SK-N-SH (cell line): Measurements from ENCODE around the gene WIPF2. TPM values are rescaled to one million over a fixed set of nuclear protein-coding genes. Genes with fewer than 3 reads are reported as not detected.

Experiments used
- CTCF ChIA-PET: fragments of 300-600, 350-600 bp; formaldehyde crosslinking; extraction: SDS; loops from one replicate; lab custom pipeline; 2021; lab: Yijun Ruan, JAX
- POLR2A ChIA-PET: fragments of 350-600 bp; sonication (Branson Sonifier 250); formaldehyde crosslinking; extraction: SDS; loops from one replicate; lab custom pipeline; 2020; ENCODE audit warnings: antibody characterized with exemption, inconsistent platforms; lab: Yijun Ruan, JAX
- DNase-seq: peaks from one replicate; pipeline ENCODE4 v3.0.0; 2012
- H2AFZ ChIP-seq: fragments of 200-600 bp; sonication (generic); 2 replicates; pipeline ENCODE4 v1.8.1; 2016; ENCODE audit warnings: antibody characterized with exemption, mild to moderate bottlenecking, low read depth
- H3F3A ChIP-seq: fragments of 200-600 bp; sonication (generic); replicated peaks from 2 replicates; pipeline ENCODE3; 2016; ENCODE audit warnings: antibody characterized with exemption, mild to moderate bottlenecking; ENCODE audit not compliant: insufficient read depth
- H3K27ac ChIP-seq, 2 experiments: fragments of 200-500 bp in 1 of 2; fragments of 200-600 bp in 1 of 2; sonication (Bioruptor generic) in 1 of 2; sonication (generic), shearing (Covaris generic) in 1 of 2; 2 replicates each; pipeline versions ENCODE4 v1.5.1 to v1.6.1; 2014 to 2016; ENCODE audit warnings: low read depth in 2 of 2, inconsistent platforms in 1 of 2, low read length in 1 of 2, mild to moderate bottlenecking in 1 of 2, mixed read lengths in 1 of 2
- H3K27me3 ChIP-seq: fragments of 200-600 bp; sonication (generic), shearing (Covaris generic); 2 replicates; pipeline ENCODE4 v1.6.1; 2016; ENCODE audit warnings: mixed run types; ENCODE audit not compliant: insufficient read depth
- H3K36me3 ChIP-seq, 2 experiments: fragments of 200-500 bp in 1 of 2; fragments of 200-600 bp in 1 of 2; sonication (Bioruptor generic) in 1 of 2; sonication (generic) in 1 of 2; replicated peaks in 1 of 2; 2 replicates each; pipeline versions ENCODE3 to v1.5.1; 2014 to 2016; ENCODE audit warnings: low read length in 1 of 2, mild to moderate bottlenecking in 1 of 2; ENCODE audit not compliant: insufficient read depth in 2 of 2, control insufficient read depth in 1 of 2
- H3K4me1 ChIP-seq, 2 experiments: fragments of 200-500 bp in 1 of 2; fragments of 200-600 bp in 1 of 2; sonication (Bioruptor generic) in 1 of 2; sonication (generic), shearing (Covaris generic) in 1 of 2; 2 replicates each; pipeline versions ENCODE4 v1.5.1 to v1.6.1; 2014 to 2016; ENCODE audit warnings: low read depth in 1 of 2, low read length in 1 of 2, mixed run types in 1 of 2; ENCODE audit not compliant: insufficient read depth in 2 of 2, control insufficient read depth in 1 of 2
- H3K4me2 ChIP-seq: fragments of 200-600 bp; sonication (generic), shearing (Covaris generic); 2 replicates; pipeline ENCODE4 v1.6.1; 2017; ENCODE audit warnings: mixed run types
- H3K4me3 ChIP-seq, 2 experiments: fragments of 200-500 bp in 1 of 2; fragments of 200-600 bp in 1 of 2; sonication (Bioruptor generic) in 1 of 2; sonication (generic), shearing (Covaris generic) in 1 of 2; 2 replicates each; pipeline versions ENCODE4 v1.5.1 to v1.8.1; 2014 to 2016; ENCODE audit warnings: low read depth in 2 of 2, inconsistent platforms in 1 of 2, low read length in 1 of 2, mild to moderate bottlenecking in 1 of 2, mixed read lengths in 1 of 2, moderate library complexity in 1 of 2
- H3K79me2 ChIP-seq: fragments of 200-600 bp; sonication (generic); 2 replicates; pipeline ENCODE4 v1.8.1; 2017; ENCODE audit warnings: mild to moderate bottlenecking; ENCODE audit not compliant: insufficient read depth
- H3K9ac ChIP-seq: fragments of 200-600 bp; sonication (generic); 2 replicates; pipeline ENCODE4 v1.6.1; 2017; ENCODE audit warnings: mixed run types
- H3K9me2 ChIP-seq: fragments of 200-600 bp; sonication (generic); 2 replicates; pipeline ENCODE4 v1.6.1; 2017; ENCODE audit warnings: mixed run types
- H3K9me3 ChIP-seq: fragments of 200-600 bp; sonication (generic); 2 replicates; pipeline ENCODE4 v1.6.1; 2017; ENCODE audit warnings: mixed run types, mild to moderate bottlenecking, moderate library complexity
- H4K20me1 ChIP-seq: fragments of 200-600 bp; sonication (generic); 2 replicates; pipeline ENCODE4 v1.6.1; 2017; ENCODE audit warnings: mild to moderate bottlenecking, mixed run types; ENCODE audit not compliant: insufficient read depth
- EZH2phosphoT487 ChIP-seq: fragments of 200-600 bp; sonication (generic); IDR thresholded peaks from 2 replicates; pipeline ENCODE4 v1.6.1; 2017; ENCODE audit warnings: low read depth, mixed run types, mild to moderate bottlenecking, antibody characterized with exemption, moderate library complexity, borderline replicate concordance
- FOSL2 ChIP-seq: IDR thresholded peaks from 2 replicates; pipeline ENCODE4 v1.4.0; 2012; ENCODE audit warnings: low read depth, mild to moderate bottlenecking, moderate library complexity, borderline replicate concordance
- GABPA ChIP-seq: IDR thresholded peaks from 2 replicates; pipeline ENCODE4 v1.4.0; 2012; ENCODE audit warnings: low read depth, mild to moderate bottlenecking
- JUND ChIP-seq: IDR thresholded peaks from 2 replicates; pipeline ENCODE4 v1.4.0; 2012
- MEF2A ChIP-seq: IDR thresholded peaks from 2 replicates; pipeline ENCODE4 v1.4.0; 2012; ENCODE audit warnings: low read depth, borderline replicate concordance
- NFIC ChIP-seq: IDR thresholded peaks from 2 replicates; pipeline ENCODE4 v1.4.0; 2012; ENCODE audit warnings: borderline replicate concordance
- NRF1 ChIP-seq: IDR thresholded peaks from 2 replicates; pipeline ENCODE4 v1.6.1; 2012; ENCODE audit warnings: low read depth, mild to moderate bottlenecking, low read length
- PBX3 ChIP-seq: IDR thresholded peaks from 2 replicates; pipeline ENCODE4; 2012
- RAD21 ChIP-seq: IDR thresholded peaks from 2 replicates; pipeline ENCODE4 v1.6.1; 2012; ENCODE audit warnings: mild to moderate bottlenecking, low read length
- RFX5 ChIP-seq: IDR thresholded peaks from 2 replicates; pipeline ENCODE4 v1.6.1; 2012; ENCODE audit warnings: mild to moderate bottlenecking, improper control_type of control experiment, low read length
- TEAD4 ChIP-seq: IDR thresholded peaks from 2 replicates; pipeline ENCODE4 v1.4.0; 2012; ENCODE audit warnings: mild to moderate bottlenecking, borderline replicate concordance; ENCODE audit not compliant: insufficient read depth
- YY1 ChIP-seq: IDR thresholded peaks from 2 replicates; pipeline ENCODE4 v1.4.0; 2012; ENCODE audit warnings: low read depth, mild to moderate bottlenecking
- WGBS: methylation state at CpG from one replicate; pipeline ENCODE4 v1.1.6; 2017; ENCODE audit warnings: low lambda C conversion rate; 5-methylcytosine and 5-hydroxymethylcytosine counted together
- polyA plus RNA-seq, 3 experiments: library from polyadenylated mRNA; depleted of rRNA; stranded (reverse); fragments of >200 nt; gene quantifications; 2 replicates each; pipeline ENCODE4 v1.2.3, GENCODE V29; 2012
- TF ChIP-seq, protein P1 (sequence below): fragments of 200-600 bp; sonication (generic); IDR thresholded peaks from 2 replicates; pipeline ENCODE4 v1.6.1; 2017; ENCODE audit warnings: antibody characterized with exemption, mild to moderate bottlenecking, moderate library complexity
- TF ChIP-seq, protein P2 (sequence below): IDR thresholded peaks from 2 replicates; pipeline ENCODE4 v1.4.0; 2012; ENCODE audit warnings: low read depth, borderline replicate concordance
- TF ChIP-seq, protein P3 (sequence below): fragments of 150-350 bp; IDR thresholded peaks from 2 replicates; pipeline ENCODE4 v1.6.1; 2016; ENCODE audit warnings: mild to moderate bottlenecking, low read depth, low read length

Gene WIPF2
- polyA plus RNA-seq, 1 of the 3 experiments (the other 2 are of a cell fraction): 6.8 TPM

DNA sequence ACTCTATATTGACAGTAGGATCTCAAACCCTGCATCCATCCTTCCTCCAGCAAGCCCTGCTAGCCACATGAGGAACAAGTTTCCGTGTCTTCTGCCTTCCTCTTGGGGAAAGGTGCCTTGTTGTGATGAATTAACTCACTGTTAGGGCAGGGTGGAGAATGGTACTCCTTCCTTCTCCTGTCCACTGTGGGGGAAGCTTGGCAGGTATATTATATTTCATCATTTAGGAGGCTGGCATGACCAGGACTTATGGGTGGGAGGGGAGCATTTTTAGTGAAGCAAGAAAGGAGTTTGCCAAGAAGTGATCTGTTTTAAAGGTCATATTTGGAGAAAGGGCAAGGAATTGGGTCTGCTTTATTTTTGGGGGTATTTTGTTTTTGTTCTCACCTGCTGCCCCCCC, 59.3 kb downstream of the WIPF2 start:
- H3K79me2 ChIP-seq: no peaks in the 10 kb centered on the region
- H3K4me3 ChIP-seq: no peak overlapping the region
- no peaks in the 10 kb centered on the region for H3K27me3 ChIP-seq
- ChIA-PET POLR2A (no interaction called here), CTCF (interaction anchor here (1.5 kb wide), 1 partner anchor 12 kb away, joined by 4 read pairs; no protein-coding TSS in a partner anchor)
- H3K4me1 ChIP-seq: 0 out of 4 replicates have a peak, but pooled peaks cover 0 to 2% of the 10 kb centered on the region in 2 experiments
- peaks cover 16% of the 10 kb centered on the region for H3F3A ChIP-seq
- 94% methylated on average over 1 of the region's 1 CpG for WGBS
- H3K36me3 ChIP-seq: peaks cover 42 to 63% of the 10 kb centered on the region in 2 experiments
- H3K9me3 ChIP-seq: no peaks in the 10 kb centered on the region
- no peaks in the 10 kb centered on the region for H3K9me2 ChIP-seq
- no peak overlapping the region for H3K27ac ChIP-seq
- H4K20me1 ChIP-seq: no peaks in the 10 kb centered on the region
- H2AFZ ChIP-seq: no peak overlapping the region
- DNase-seq: no peak
- H3K4me2 ChIP-seq: no peak overlapping the region
- H3K9ac ChIP-seq: no peak overlapping the region
- TF ChIP-seq YY1: no peak
- TF ChIP-seq RAD21: no peak
- no peak for TF ChIP-seq RFX5
- no peak for TF ChIP-seq GABPA
- TF ChIP-seq NFIC: no peak
- no peak for TF ChIP-seq NRF1

GRCh38 chr17:40279402-40279801, 60.3 kb downstream of the WIPF2 start:
- peaks cover 24% of the 10 kb centered on the region for H3F3A ChIP-seq
- no peak for TF ChIP-seq TEAD4
- TF ChIP-seq PBX3: no peak
- TF ChIP-seq EZH2phosphoT487: no peak
- no peak for TF ChIP-seq FOSL2
- H3K4me2 ChIP-seq: no peak overlapping the region
- no peak for DNase-seq
- 93% methylated on average over 4 of the region's 4 CpGs for WGBS
- H3K27ac ChIP-seq: no peak overlapping the region
- CTCF ChIA-PET: no interaction called here
- no peak overlapping the region for H2AFZ ChIP-seq
- no peaks in the 10 kb centered on the region for H3K9me2 ChIP-seq
- no peaks in the 10 kb centered on the region for H4K20me1 ChIP-seq
- POLR2A ChIA-PET: no interaction called here
- no peak overlapping the region for H3K9ac ChIP-seq
- no peak overlapping the region for H3K4me3 ChIP-seq
- no peaks in the 10 kb centered on the region for H3K79me2 ChIP-seq
- peaks cover 36 to 55% of the 10 kb centered on the region in 2 experiments for H3K36me3 ChIP-seq
- H3K9me3 ChIP-seq: no peaks in the 10 kb centered on the region
- no peaks in the 10 kb centered on the region for H3K27me3 ChIP-seq
- H3K4me1 ChIP-seq: 0 out of 4 replicates have a peak, but pooled peaks cover 0 to 4% of the 10 kb centered on the region in 2 experiments

DNA sequence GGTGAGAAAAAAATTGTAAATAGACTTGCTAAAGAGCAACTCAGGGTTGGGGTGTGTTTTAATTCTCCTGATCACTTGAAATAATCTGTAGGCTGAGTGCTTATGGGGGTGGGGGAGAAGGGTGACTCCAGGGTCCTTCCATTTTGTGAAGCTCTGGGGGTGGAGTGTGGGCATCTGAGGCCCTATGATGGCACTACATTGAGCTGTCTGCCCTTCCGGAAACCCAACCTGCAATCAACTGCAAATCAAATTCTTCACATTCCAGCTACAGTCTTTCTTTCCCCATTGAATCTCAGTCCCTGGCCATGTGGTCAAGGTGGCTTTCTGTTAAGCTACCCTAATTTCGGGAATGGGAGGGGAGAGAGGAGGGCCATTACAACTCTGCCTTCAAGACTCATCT, 62.6 kb downstream of the WIPF2 start:
- Histone ChIP-seq H3K4me2 (no peak overlapping the region), H3K9me3 (no peaks in the 10 kb centered on the region), H3K9me2 (no peaks in the 10 kb centered on the region), H2AFZ (no peak overlapping the region), H3F3A (peaks cover 36% of the 10 kb centered on the region), H3K9ac (no peak overlapping the region), H4K20me1 (no peaks in the 10 kb centered on the region), H3K36me3 (peaks cover 32 to 39% of the 10 kb centered on the region in 2 experiments), H3K4me1 (peaks cover 0 to 11% of the 10 kb centered on the region in 2 experiments; a peak in 1 of 4 replicates), H3K4me3 (no peak overlapping the region), H3K27ac (no peak overlapping the region), H3K79me2 (no peaks in the 10 kb centered on the region), H3K27me3 (no peaks in the 10 kb centered on the region)
- ChIA-PET CTCF (no interaction called here), POLR2A (no interaction called here)
- WGBS: 63% methylated on average over 2 of the region's 2 CpGs
- DNase-seq: no peak
- TF ChIP-seq MEF2A (no peak), EZH2phosphoT487 (no peak), NRF1 (no peak), JUND (no peak), PBX3 (no peak)
- TF ChIP-seq, protein P1, sequence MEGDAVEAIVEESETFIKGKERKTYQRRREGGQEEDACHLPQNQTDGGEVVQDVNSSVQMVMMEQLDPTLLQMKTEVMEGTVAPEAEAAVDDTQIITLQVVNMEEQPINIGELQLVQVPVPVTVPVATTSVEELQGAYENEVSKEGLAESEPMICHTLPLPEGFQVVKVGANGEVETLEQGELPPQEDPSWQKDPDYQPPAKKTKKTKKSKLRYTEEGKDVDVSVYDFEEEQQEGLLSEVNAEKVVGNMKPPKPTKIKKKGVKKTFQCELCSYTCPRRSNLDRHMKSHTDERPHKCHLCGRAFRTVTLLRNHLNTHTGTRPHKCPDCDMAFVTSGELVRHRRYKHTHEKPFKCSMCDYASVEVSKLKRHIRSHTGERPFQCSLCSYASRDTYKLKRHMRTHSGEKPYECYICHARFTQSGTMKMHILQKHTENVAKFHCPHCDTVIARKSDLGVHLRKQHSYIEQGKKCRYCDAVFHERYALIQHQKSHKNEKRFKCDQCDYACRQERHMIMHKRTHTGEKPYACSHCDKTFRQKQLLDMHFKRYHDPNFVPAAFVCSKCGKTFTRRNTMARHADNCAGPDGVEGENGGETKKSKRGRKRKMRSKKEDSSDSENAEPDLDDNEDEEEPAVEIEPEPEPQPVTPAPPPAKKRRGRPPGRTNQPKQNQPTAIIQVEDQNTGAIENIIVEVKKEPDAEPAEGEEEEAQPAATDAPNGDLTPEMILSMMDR: no peak
- TF ChIP-seq, protein P2, sequence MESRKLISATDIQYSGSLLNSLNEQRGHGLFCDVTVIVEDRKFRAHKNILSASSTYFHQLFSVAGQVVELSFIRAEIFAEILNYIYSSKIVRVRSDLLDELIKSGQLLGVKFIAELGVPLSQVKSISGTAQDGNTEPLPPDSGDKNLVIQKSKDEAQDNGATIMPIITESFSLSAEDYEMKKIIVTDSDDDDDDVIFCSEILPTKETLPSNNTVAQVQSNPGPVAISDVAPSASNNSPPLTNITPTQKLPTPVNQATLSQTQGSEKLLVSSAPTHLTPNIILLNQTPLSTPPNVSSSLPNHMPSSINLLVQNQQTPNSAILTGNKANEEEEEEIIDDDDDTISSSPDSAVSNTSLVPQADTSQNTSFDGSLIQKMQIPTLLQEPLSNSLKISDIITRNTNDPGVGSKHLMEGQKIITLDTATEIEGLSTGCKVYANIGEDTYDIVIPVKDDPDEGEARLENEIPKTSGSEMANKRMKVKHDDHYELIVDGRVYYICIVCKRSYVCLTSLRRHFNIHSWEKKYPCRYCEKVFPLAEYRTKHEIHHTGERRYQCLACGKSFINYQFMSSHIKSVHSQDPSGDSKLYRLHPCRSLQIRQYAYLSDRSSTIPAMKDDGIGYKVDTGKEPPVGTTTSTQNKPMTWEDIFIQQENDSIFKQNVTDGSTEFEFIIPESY: no peak
- TF ChIP-seq, protein P3, sequence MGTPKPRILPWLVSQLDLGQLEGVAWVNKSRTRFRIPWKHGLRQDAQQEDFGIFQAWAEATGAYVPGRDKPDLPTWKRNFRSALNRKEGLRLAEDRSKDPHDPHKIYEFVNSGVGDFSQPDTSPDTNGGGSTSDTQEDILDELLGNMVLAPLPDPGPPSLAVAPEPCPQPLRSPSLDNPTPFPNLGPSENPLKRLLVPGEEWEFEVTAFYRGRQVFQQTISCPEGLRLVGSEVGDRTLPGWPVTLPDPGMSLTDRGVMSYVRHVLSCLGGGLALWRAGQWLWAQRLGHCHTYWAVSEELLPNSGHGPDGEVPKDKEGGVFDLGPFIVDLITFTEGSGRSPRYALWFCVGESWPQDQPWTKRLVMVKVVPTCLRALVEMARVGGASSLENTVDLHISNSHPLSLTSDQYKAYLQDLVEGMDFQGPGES: no peak
